ENCODE measurements around the gene FRMD5. TPM values are rescaled to one million over a fixed set of nuclear protein-coding genes. Genes with fewer than 3 reads are reported as not detected.
A peak's percentile ranks its signal among the peaks of the same experiment; 100 is the strongest.
"Not testable (repeated sequence)": the region's sequence is repeated elsewhere in the genome, so short reads cannot be mapped to it uniquely, and the experiment has no call there.

FRMD5 gene
- 2.9 TPM for total RNA-seq
- polyA plus RNA-seq: 0.32 TPM

- Histone ChIP-seq H3K4me3 (ENCODE audit: low read depth, low read length) (peak within 1 kb of the TSS; percentile 59), H3K36me3 (ENCODE audit: insufficient read depth) (no peaks in the 10 kb centered on the region), H3K4me1 (ENCODE audit: insufficient read depth) (peaks cover 5% of the 10 kb centered on the region), H3K27ac (ENCODE audit: low read depth) (no peak within 1 kb of the TSS)
- 1% methylated on average over 43 of the region's 43 CpGs for WGBS
- DNase-seq (ENCODE audit: extremely low spot score): peak; percentile 85
Measured at GRCh38 chr15:44195151-44195740, at the start of gene FRMD5. FRMD5 (minus strand) TSS chr15:44195271.

GRCh38 chr15:44243829-44244228 is 48.8 kb upstream of the FRMD5 start:
- H3K36me3 ChIP-seq (ENCODE audit: insufficient read depth): no peaks in the 10 kb centered on the region
- no peak for DNase-seq (ENCODE audit: extremely low spot score)
- WGBS: 85% methylated on average over 3 of the region's 3 CpGs
- H3K27ac ChIP-seq (ENCODE audit: low read depth): no peak overlapping the region
- no peak overlapping the region for H3K4me3 ChIP-seq (ENCODE audit: low read depth, low read length)
- no peaks in the 10 kb centered on the region for H3K4me1 ChIP-seq (ENCODE audit: insufficient read depth)

GRCh38 chr15:44243141-44243540 is 48.1 kb upstream of the FRMD5 start:
- H3K27ac ChIP-seq (ENCODE audit: low read depth): no peak overlapping the region
- no peaks in the 10 kb centered on the region for H3K4me1 ChIP-seq (ENCODE audit: insufficient read depth)
- no peak overlapping the region for H3K4me3 ChIP-seq (ENCODE audit: low read depth, low read length)
- 89% methylated on average over 1 of the region's 1 CpG for WGBS
- DNase-seq (ENCODE audit: extremely low spot score): no peak
- H3K36me3 ChIP-seq (ENCODE audit: insufficient read depth): no peaks in the 10 kb centered on the region

GRCh38 chr15:44231842-44232241 is 36.8 kb upstream of the FRMD5 start:
- WGBS: 18% methylated on average over 1 of the region's 1 CpG
- Histone ChIP-seq H3K4me1 (ENCODE audit: insufficient read depth) (no peaks in the 10 kb centered on the region), H3K27ac (ENCODE audit: low read depth) (no peak overlapping the region), H3K4me3 (ENCODE audit: low read depth, low read length) (no peak overlapping the region), H3K36me3 (ENCODE audit: insufficient read depth) (no peaks in the 10 kb centered on the region)
- no peak for DNase-seq (ENCODE audit: extremely low spot score)

GRCh38 chr15:44229301-44229700 is 34.2 kb upstream of the FRMD5 start:
- not testable (repeated sequence) for H3K27ac ChIP-seq (ENCODE audit: low read depth); H3K4me1 ChIP-seq (ENCODE audit: insufficient read depth); H3K36me3 ChIP-seq (ENCODE audit: insufficient read depth); H3K4me3 ChIP-seq (ENCODE audit: low read depth, low read length); DNase-seq (ENCODE audit: extremely low spot score)
- WGBS: 73% methylated on average over 3 of the region's 4 CpGs

GRCh38 chr15:44227584-44227983 is 32.5 kb upstream of the FRMD5 start:
- no peak for DNase-seq (ENCODE audit: extremely low spot score)
- Histone ChIP-seq H3K4me3 (ENCODE audit: low read depth, low read length) (no peak overlapping the region), H3K36me3 (ENCODE audit: insufficient read depth) (no peaks in the 10 kb centered on the region), H3K4me1 (ENCODE audit: insufficient read depth) (no peaks in the 10 kb centered on the region), H3K27ac (ENCODE audit: low read depth) (no peak overlapping the region)

- not testable (repeated sequence) for H3K4me1 ChIP-seq (ENCODE audit: insufficient read depth); H3K4me3 ChIP-seq (ENCODE audit: low read depth, low read length); H3K27ac ChIP-seq (ENCODE audit: low read depth); DNase-seq (ENCODE audit: extremely low spot score); H3K36me3 ChIP-seq (ENCODE audit: insufficient read depth)
- WGBS: 93% methylated on average over 4 of the region's 4 CpGs
Measured at GRCh38 chr15:44227001-44227400, 31.9 kb upstream of the FRMD5 start.

- DNase-seq (ENCODE audit: extremely low spot score): no peak
- Histone ChIP-seq H3K36me3 (ENCODE audit: insufficient read depth) (no peaks in the 10 kb centered on the region), H3K4me3 (ENCODE audit: low read depth, low read length) (no peak overlapping the region), H3K4me1 (ENCODE audit: insufficient read depth) (no peaks in the 10 kb centered on the region), H3K27ac (ENCODE audit: low read depth) (no peak overlapping the region)
- 28% methylated on average over 1 of the region's 1 CpG for WGBS
Measured at GRCh38 chr15:44222478-44222877, 27.4 kb upstream of the FRMD5 start.

- DNase-seq (ENCODE audit: extremely low spot score): no peak
- Histone ChIP-seq H3K27ac (ENCODE audit: low read depth) (no peak overlapping the region), H3K4me3 (ENCODE audit: low read depth, low read length) (no peak overlapping the region), H3K36me3 (ENCODE audit: insufficient read depth) (no peaks in the 10 kb centered on the region), H3K4me1 (ENCODE audit: insufficient read depth) (no peaks in the 10 kb centered on the region)
- WGBS: 64% methylated on average over 3 of the region's 3 CpGs
Measured at GRCh38 chr15:44219073-44219472, 24.0 kb upstream of the FRMD5 start.

- Histone ChIP-seq H3K4me3 (ENCODE audit: low read depth, low read length) (no peak overlapping the region), H3K36me3 (ENCODE audit: insufficient read depth) (no peaks in the 10 kb centered on the region), H3K4me1 (ENCODE audit: insufficient read depth) (no peaks in the 10 kb centered on the region), H3K27ac (ENCODE audit: low read depth) (no peak overlapping the region)
- WGBS: 52% methylated on average over 1 of the region's 1 CpG
- DNase-seq (ENCODE audit: extremely low spot score): no peak
Measured at GRCh38 chr15:44216958-44217357, 21.9 kb upstream of the FRMD5 start.

- no peaks in the 10 kb centered on the region for H3K4me1 ChIP-seq (ENCODE audit: insufficient read depth)
- 53% methylated on average over 3 of the region's 3 CpGs for WGBS
- H3K36me3 ChIP-seq (ENCODE audit: insufficient read depth): no peaks in the 10 kb centered on the region
- H3K27ac ChIP-seq (ENCODE audit: low read depth): no peak overlapping the region
- DNase-seq (ENCODE audit: extremely low spot score): no peak
- H3K4me3 ChIP-seq (ENCODE audit: low read depth, low read length): no peak overlapping the region
Measured at GRCh38 chr15:44215594-44215993, 20.5 kb upstream of the FRMD5 start.

GRCh38 chr15:44208956-44209355 is 13.9 kb upstream of the FRMD5 start:
- Histone ChIP-seq H3K36me3 (ENCODE audit: insufficient read depth) (no peaks in the 10 kb centered on the region), H3K4me3 (ENCODE audit: low read depth, low read length) (no peak overlapping the region), H3K4me1 (ENCODE audit: insufficient read depth) (no peaks in the 10 kb centered on the region), H3K27ac (ENCODE audit: low read depth) (no peak overlapping the region)
- 91% methylated on average over 2 of the region's 2 CpGs for WGBS
- no peak for DNase-seq (ENCODE audit: extremely low spot score)

GRCh38 chr15:44207643-44208042 is 12.6 kb upstream of the FRMD5 start:
- Histone ChIP-seq H3K4me3 (ENCODE audit: low read depth, low read length) (no peak overlapping the region), H3K27ac (ENCODE audit: low read depth) (no peak overlapping the region), H3K36me3 (ENCODE audit: insufficient read depth) (no peaks in the 10 kb centered on the region), H3K4me1 (ENCODE audit: insufficient read depth) (no peaks in the 10 kb centered on the region)
- no peak for DNase-seq (ENCODE audit: extremely low spot score)
- WGBS: 57% methylated on average over 2 of the region's 2 CpGs

- no peak overlapping the region for H3K4me3 ChIP-seq (ENCODE audit: low read depth, low read length)
- H3K4me1 ChIP-seq (ENCODE audit: insufficient read depth): peaks cover 4% of the 10 kb centered on the region
- DNase-seq (ENCODE audit: extremely low spot score): no peak
- H3K27ac ChIP-seq (ENCODE audit: low read depth): no peak overlapping the region
- no peaks in the 10 kb centered on the region for H3K36me3 ChIP-seq (ENCODE audit: insufficient read depth)
- WGBS: 70% methylated on average over 3 of the region's 3 CpGs
Measured at GRCh38 chr15:44199393-44199792, 4.3 kb upstream of the FRMD5 start.
